DMS79 treated with DMSO at 0.1 percent for 48 hours (cell line): Measurements from ENCODE around the gene ELOVL5.
"Not testable (repeated sequence)": the region's sequence is repeated elsewhere in the genome, so short reads cannot be mapped to it uniquely, and the experiment has no call there.

Source experiments
- DNase-seq: peaks from one replicate; lab custom pipeline; 2025; lab: John Stamatoyannopoulos, UW

ELOVL5 gene

DNA sequence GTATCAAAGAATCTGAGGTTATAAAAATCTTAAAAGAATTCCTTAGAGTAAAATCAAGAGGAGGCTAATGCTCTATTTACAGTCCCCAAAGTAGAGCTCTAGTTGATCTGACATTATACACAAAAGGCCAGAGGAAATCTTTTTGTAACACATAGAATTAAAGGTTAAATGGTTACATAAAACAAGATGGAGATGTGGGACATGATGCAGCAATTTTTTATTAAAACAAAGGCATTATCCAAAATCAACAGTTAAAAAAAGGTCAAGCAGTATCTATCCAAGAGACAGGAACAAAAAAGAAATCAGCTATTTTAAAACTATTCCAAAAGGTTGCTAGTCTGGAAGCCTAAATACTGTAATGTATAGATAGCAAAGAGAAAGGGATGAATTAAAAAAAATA lies 20.4 kb downstream of the ELOVL5 start:
- DNase-seq = no peak

DNA sequence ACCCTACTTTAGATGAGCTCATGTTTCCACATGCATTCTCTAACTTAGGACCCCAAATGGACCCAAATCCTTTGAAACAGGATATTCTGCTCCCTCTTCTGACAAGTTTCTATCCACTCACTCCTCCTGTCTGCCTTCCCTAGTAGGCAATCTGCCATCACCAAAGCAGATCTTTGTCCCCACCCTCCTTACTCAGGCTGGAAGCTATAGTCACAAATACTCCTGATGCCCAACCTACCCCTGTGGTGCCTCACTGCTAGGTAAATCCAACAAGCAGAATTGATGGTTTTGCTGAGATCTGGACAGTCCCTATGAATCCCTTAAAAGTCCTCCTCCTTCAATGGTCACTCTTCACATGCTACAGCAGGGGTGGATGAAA lies 21.7 kb downstream of the ELOVL5 start:
- DNase-seq = no peak

DNA sequence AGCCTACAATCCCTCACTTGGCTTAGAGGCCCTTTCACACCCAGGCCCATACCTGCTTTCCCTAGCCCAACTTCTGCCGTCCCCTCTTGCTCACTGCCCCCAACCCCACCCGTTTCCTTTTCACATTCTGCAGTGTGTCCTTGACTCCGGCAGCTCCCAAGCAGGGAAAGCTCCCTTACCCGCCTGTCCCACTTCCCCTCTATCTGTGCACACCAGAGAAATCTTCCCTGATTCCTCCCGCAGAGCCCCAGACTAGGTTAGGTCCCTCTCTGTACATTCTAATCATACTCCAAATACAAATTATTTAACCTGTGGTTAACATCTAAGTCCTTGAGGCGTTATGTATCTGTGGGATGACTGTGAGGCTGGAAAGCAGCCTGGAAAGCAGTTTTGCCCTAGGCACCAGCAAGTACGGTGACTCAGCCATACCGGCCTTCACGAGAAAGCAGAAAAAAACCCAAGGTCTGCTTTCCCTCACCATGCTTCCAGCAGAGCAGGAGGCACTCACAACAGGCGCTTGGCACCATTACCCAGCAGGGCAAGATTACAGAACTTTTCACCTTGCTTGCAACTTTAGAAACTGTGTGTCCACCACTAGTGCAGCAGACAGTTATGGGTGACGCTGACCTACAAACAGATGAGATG lies 22.3 kb downstream of the ELOVL5 start:
- no peak for DNase-seq

DNA sequence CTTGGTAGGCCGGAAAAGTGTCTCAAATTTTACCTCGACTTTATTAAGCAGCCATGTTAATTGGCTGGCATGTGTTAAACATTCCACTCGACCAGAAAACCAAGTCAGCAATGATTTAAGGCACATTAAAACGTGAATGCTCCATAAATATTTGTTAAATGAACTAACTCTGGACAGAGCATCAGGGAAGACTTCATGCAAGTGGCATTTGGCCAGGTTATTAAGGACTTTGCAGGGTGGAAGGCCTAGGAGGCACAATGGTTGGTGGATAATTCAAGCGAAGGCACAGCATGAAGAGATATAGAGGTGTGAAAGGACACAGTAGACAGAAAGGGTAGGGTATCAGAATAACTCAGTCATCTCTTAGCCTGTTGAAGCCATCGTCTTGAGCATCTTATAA lies 23.0 kb downstream of the ELOVL5 start:
- no peak for DNase-seq

DNA sequence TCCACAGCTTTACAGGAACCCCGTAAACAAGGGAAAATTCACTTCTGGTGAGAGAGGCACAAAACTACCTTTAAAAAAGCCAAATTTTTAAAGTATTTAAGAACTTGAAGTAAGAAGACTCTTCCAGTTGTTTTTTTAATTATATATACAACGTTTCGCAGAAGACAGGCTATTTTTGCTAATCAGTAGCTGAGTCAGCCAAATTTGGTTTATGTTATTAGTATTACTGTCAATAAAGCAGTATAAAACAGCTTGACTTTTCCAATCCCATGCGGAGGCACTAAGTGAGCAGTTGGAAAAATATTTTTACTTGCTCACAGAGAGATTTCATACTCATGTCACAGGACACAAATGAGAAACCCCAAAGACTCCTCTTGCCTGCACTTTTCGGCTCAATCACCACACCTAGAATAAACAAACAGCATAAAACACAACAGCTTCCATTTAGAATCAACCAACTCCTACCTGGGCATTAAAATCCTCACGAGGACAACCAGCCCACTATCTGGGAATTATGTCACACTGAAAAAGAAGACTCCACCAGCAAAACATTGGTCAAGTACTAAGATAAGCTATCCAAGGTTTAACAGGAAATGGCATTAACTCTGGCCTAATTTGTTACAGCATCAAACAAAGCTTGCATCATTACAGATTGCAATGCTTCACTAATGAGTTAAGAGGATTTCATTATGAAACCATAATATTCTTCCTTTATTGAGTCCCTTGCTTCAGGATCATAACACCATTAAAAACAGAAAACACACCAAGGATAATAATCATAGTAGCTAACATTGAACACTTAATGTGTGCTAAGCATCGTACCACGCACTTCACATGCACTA lies 26.3 kb downstream of the ELOVL5 start:
- DNase-seq = no peak

DNA sequence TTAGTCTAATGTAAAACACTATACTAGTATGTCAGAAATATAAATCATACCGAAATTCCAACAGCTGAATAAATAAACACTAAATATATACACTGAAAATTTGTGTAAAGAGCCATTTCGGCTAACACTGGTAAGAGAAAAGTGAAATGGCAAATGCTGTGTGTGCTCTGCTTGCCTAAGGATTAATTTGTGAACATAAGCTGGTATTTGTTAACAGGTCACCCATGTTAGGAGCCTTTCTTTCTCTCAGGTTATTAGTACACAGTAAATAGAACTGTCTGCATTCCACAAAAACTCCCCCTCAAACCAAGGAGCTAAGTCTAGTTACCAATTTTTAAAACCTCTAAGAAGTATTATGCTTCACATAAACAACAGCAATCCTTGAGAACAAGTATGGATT lies 27.0 kb downstream of the ELOVL5 start:
- DNase-seq = no peak

DNA sequence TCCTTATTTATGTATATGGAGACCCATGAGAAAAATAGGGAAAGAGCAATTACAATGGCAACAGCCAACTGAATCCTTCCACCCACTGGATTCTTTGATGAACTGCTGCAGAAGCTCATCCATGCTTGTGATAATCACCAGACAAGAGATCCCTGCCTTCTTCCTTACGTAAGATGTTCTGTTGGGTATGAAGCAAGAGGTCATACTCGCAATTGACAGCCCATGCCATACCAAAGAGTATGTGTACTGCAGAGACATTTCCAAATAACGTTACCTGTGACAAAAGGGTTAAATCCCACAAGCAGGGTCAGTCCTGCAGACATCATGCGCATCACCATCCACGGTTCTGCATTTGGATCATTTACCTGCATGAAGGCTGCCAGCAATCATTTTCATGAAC lies 27.8 kb downstream of the ELOVL5 start:
- no peak for DNase-seq

DNA sequence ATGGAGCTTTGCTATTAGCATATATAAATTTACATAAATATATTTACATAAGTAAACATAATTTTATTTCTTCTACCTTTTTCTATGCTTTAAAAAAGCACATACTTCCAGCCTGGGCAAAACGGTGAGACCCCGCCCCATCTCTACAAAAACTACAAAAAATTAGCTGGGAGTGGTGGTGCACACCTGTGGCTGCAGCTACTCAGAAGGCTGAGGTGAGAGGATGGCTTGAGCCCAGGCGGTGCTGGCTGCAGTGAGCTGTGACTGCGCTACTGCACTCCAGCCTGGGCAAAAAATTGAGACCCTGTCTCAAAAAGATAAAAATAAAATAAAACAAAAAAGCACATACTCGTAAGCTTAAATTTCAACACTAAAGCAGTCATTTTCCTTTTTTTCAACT lies 30.3 kb downstream of the ELOVL5 start:
- DNase-seq = no peak

DNA sequence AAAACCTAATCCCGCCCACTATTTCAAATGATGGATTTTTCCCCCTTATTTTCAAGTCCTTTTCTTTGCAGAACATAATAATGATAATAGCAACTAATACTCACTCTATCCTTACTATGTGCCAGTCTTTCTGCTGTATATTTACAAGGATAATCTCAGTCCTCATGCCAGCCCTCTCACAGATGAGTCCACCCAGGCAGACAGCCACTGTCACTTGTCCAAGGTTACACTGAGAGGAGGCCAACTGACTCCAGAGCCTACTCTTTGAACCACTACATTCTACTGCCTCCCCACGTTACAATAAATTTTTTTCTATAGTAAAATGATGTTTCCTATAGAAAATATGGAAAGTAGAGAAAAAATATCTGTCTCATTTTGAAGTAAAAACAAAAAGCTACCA lies 30.9 kb downstream of the ELOVL5 start:
- DNase-seq = no peak

DNA sequence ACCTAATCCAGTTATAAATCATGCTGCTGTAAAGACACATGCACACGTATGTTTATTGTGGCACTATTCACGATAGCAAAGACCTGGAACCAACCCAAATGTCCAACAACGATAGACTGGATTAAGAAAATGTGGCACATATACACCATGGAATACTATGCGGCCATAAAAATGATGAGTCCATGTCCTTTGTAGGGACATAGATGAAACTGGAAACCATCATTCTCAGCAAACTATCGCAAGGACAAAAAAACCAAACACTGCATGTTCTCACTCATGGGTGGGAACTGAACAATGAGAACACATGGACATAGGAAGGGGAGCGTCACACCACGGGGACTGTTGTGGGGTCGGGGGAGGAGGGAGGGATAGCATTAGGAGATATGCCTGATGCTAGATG lies 31.5 kb downstream of the ELOVL5 start:
- DNase-seq = not testable (repeated sequence)

DNA sequence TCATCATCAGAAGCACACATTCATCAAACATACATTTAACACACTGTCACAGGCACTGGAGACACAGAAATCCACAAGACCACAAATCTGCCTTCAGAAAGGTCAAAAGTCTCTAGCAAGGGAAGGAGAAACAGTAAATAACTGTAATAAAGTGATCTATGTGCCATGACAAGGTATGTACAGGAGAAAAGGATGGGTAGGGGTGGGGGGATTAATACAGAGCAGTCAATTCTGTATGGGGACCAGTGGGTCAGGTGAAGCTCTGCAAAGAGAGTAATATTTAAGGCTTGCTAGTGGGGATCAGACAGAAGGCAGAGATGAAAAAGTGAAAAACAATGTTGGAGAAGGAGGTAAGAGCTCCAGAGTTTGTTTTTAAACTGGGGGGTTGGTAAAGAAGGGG lies 32.6 kb downstream of the ELOVL5 start:
- DNase-seq = no peak

DNA sequence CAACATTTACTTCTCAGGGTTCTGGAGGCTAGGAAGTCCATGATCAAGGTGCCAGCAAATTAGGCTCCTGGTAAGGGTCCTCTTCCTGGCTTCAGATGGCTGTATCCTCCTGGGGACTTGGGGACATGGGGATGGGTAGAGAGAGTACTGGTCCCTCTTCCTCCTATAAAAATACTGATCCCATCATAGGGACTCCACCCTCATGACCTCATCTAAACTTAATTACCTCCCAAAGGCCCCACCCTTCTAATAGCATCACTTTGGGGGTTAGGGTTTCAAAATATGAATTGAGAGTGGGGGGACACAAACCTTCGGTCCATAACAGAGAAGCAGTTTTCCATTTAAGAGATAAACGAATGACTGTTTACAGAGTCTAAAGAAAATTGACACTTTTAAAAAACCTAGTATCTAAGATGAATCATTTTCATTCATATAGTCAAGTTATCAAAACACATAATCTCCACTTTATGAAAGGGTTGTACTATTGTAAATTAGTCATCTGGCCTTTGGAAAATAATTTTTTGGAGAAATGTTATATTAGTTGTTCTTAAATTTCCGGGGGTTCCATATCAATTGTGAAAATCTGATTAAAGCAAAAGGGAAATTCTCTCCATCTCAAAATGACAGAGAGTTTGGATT lies 33.5 kb downstream of the ELOVL5 start:
- DNase-seq = no peak

DNA sequence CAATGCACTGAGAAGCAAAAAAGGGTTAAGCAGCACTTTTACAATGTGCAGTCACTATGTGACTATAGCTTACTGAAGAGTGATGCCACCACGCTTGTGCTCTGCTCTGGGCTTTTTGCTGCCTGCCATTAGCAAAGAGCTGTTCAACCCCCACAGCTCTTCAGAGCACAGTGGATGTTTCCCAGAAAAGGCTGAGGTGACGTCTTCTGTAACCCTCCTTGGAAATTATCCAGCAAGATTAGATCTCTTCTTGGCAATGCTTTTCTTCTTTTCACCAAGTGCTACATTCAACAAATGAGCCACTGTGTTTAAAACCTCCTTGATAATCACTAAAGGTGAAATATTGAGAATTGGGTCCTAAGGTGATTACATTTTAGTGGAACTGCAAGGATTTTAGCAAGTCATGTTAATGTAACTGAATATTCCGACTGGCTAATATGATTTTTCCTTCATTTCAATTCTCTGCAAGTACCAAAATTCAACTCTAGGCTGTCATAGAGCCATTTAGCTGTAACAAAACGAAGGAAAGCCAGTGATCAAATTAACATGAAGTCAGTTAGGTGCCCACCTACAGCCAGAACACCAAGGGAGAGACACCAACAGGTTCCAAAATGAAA lies 34.9 kb downstream of the ELOVL5 start:
- DNase-seq = peak; percentile 30

DNA sequence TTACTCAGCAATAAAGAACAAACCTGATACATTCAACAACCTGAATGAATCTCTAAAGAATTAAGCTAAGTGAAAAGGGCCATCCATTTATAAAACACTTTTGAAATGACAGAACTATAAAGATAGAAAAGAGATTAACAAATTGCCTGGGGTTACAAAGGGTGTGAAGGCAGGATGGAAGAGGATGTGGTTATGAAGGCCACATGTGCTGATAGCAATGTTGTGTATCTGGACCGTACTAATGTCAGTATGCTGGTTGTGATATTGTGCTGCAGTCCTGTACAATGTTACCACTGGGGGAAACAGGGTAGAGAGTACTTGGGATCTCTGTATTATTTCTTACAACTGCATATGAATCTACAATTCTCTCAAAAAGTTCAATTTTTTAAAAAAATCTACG lies 36.4 kb downstream of the ELOVL5 start:
- DNase-seq = no peak

DNA sequence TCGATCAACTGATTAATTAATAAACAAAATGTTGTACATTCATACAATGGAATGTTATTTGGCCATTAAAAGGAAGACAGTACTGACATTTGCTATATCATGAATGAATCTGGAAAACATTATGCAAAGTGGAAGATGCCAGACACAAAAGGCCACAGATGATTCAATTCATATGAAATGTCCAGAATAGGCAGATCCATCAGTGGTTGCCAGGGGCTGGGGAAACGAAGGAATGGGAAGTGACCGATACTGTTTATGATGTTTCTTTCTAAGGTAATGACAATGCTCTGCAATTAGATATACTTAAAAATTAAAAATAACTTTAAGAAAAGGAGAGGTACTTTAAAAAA lies 37.2 kb downstream of the ELOVL5 start:
- DNase-seq = no peak

DNA sequence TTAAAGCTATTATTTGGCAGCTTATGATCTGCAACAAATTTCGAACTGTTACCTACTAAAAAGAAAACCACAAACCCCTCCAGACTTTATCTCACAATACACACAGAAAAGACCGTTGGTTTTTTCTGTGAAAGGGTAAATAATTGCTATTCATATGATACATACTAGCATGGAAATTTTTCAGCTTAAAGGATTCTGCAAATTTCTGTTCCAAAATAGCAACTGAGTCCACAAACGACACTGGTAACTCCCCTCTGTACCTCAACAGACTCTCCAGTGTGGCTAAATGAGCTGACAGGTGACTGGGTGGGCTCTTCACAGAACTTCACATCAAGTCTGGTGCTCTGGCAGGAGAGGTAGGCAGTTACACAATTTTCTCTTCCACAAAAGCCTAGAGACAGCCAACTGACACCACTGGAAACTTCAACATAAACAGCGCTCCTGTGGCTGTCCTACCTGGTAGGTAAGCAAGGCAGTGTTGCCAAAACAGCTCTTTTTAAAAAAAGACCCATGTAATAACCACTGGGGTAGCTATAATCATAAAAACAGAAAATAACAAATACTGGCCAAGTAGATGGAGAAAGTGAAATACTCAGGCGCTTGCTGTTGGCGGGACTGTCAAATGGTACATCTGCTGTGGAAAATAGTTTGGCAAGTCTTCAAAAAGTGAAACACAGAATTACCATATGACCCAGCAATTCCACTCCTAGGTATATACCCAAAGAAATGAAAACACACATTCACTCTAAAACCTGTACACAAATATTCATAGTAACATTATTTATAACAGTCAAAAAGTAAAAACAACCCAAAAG lies 37.8 kb downstream of the ELOVL5 start:
- no peak for DNase-seq

DNA sequence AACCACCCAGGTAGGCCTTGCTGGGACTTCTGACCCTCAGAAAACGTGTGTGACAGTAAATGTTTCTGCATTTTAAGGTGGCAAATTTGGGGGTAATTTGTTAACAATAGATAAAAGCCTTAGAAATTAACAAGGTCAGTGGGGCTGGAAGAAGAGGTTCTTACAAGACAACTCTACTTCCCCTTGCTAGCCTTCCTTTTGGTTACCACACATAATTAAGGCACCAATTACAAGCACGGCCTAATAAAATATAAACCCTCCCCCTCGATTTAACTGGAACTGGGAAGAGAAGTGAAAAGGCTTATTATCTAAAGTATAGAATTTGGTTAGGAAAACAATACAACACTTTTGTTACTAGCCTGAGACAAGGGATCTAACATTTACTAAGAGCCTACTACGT lies 38.8 kb downstream of the ELOVL5 start:
- DNase-seq = no peak

DNA sequence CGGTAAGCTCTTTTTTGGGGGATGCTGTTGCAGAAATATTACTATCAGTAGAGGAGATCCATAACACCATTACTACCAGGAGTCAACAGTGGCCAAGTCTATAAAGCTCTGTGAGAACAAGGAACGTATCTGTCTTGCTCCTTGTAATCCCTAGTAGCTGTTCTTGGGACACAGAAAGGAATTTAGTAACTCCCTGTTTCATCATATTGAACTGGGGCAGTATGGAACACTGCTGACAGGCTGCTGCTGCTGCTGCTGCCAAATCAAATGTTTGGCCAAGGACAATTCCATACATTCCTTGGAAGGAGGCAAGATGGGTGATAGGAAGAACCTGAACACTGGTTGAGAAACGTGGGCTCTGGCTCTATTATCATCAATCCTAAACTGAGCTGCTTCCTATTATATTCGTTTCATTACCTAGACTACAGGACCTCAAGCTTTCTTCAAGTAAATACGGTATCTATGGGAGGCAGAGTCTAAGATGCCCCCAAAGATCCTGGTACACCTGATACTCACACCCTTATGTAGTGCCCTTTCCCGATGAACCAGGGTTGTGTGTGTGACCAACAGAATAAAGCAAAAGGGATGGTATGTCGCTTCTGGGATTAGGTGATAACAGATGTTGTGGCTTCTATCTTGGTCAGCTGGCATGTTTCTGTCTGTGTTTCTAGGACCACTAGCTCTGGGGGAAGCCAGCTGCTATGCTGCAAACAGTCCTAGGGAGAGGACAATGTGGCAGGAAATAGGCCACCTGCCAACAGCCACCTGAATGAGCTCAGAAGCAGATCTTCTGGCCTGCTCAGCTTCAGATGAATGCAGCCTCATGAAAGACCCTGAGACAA lies 39.5 kb downstream of the ELOVL5 start:
- no peak for DNase-seq

DNA sequence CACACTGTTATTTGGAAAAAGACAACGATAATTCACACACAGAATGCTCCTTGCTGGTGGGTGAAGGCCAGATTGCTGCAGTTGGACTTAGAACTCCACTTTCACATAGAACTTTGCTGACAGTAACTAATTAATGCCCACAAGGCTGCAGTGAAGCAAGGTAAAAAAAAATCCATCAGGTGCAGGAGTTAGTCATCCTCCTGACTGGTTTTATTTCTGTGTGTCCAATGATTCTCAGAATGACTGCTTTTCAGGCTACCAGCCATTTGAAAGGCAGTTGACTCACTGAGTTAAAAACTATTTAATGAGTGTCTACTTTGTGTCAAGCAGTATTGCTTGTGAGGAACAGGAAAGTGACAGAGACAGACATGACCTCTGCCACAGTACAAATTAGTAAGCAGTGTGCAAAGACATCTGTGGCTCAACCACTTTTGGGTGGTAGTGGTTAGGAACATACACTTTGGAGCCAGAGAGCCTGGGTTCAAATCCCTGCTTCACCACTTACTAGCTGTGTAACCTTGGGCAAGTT lies 41.9 kb downstream of the ELOVL5 start:
- DNase-seq = no peak

DNA sequence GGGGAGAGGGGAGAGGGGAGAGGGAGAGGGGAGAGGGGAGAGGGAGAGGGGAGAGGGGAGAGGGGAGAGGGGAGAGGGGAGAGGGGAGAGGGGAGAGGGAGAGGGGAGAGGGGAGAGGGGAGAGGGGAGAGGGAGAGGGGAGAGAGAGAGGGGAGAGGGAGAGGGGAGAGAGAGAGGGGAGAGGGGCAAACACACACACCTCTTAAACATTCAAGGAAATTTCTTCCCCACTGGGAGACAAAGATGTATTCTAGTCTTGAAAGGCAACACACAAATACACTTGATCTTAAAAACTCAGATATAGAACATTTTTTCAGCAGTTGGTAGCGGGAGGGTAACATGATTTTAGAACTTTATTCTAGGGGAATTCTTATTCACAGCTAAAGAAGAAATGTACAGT lies 42.5 kb downstream of the ELOVL5 start:
- DNase-seq = not testable (repeated sequence)

DNA sequence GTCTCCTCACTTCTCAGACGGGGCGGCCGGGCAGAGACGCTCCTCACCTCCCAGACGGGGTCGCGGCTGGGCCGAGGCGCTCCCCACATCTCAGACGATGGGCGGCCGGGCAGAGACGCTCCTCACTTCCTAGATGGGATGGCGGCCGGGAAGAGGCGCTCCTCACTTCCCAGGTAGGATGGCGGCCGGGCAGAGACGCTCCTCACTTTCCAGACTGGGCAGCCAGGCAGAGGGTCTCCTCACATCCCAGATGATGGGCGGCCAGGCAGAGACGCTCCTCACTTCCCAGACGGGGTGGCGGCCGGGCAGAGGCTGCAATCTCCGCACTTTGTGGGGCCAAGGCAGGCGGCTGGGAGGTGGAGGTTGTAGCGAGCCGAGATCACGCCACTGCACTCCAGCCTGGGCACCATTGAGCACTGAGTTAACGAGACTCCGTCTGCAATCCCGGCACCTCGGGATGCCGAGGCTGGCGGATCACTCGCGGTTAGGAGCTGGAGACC lies 43.2 kb downstream of the ELOVL5 start:
- DNase-seq = not testable (repeated sequence)
